Naive thymus-derived CD4-positive, alpha-beta T cell (primary cell): ENCODE results near the gene FGF23. TPM values are rescaled to one million over a fixed set of nuclear protein-coding genes. Genes with fewer than 3 reads are reported as not detected.

Source experiments
- ATAC-seq: fragments of 150-1000 bp; cut with Tn5 transposase; 2 replicates; pipeline ENCODE4 v1.10.0; 2021; ENCODE audit warnings: mild to moderate bottlenecking, moderate library complexity
- CTCF ChIA-PET: fragments of 350-600 bp; sonication (Branson Sonifier 250); formaldehyde crosslinking; loops from one replicate; lab custom pipeline; 2021; ENCODE audit warnings: antibody characterized with exemption; lab: Charles Lee
- POLR2A ChIA-PET: fragments of 350-600 bp; sonication (Branson Sonifier 250); formaldehyde crosslinking; loops from one replicate; lab custom pipeline; 2021; ENCODE audit warnings: antibody characterized with exemption, inconsistent platforms; lab: Charles Lee
- DNase-seq, 9 donors: peaks; one replicate each; pipeline versions ENCODE4 v3.0.0 to v3.0.0-alpha.2; 2020 to 2022; ENCODE audit warnings: mixed read lengths in 1 of 9
- H3K27ac ChIP-seq: one replicate; pipeline ENCODE4 v1.7.0; 2013; ENCODE audit warnings: mild to moderate bottlenecking, low read depth, low read length, moderate library complexity
- H3K27me3 ChIP-seq, 2 donors: one replicate each; pipeline ENCODE4 v1.7.0; 2013; ENCODE audit warnings: low read length in 2 of 2, mild to moderate bottlenecking in 2 of 2, moderate library complexity in 2 of 2; ENCODE audit not compliant: control insufficient read depth in 2 of 2, insufficient read depth in 2 of 2
- H3K36me3 ChIP-seq, 3 experiments: 1 replicate in 2 of 3; 2 replicates in 1 of 3; pipeline ENCODE4 v1.7.0; 2013; ENCODE audit warnings: low read length in 3 of 3, mild to moderate bottlenecking in 3 of 3, moderate library complexity in 1 of 3; ENCODE audit not compliant: insufficient read depth in 3 of 3, control insufficient read depth in 2 of 3
- H3K4me1 ChIP-seq, 2 donors: one replicate each; pipeline ENCODE4 v1.7.0; 2013; ENCODE audit warnings: low read length in 2 of 2, mild to moderate bottlenecking in 2 of 2, moderate library complexity in 1 of 2; ENCODE audit not compliant: control insufficient read depth in 2 of 2, insufficient read depth in 2 of 2
- H3K4me3 ChIP-seq: 2 replicates; pipeline ENCODE4 v1.7.0; 2013; ENCODE audit warnings: mild to moderate bottlenecking, low read length
- H3K9me3 ChIP-seq, 3 experiments: 1 replicate in 2 of 3; 2 replicates in 1 of 3; pipeline ENCODE4 v1.7.0; 2013; ENCODE audit warnings: low read length in 3 of 3; ENCODE audit not compliant: control insufficient read depth in 2 of 3
- H3K27ac Mint-ChIP-seq, 9 donors: one replicate each; pipeline ENCODE4 v1.8.0; 2020 to 2022; ENCODE audit warnings: mixed read lengths in 9 of 9, mild to moderate bottlenecking in 8 of 9, moderate library complexity in 5 of 9, inconsistent platforms in 2 of 9
- H3K27me3 Mint-ChIP-seq, 5 donors: one replicate each; pipeline ENCODE4 v1.8.0; 2021 to 2022; ENCODE audit warnings: mixed read lengths in 5 of 5, mild to moderate bottlenecking in 1 of 5
- H3K36me3 Mint-ChIP-seq, 5 donors: one replicate each; pipeline ENCODE4 v1.8.0; 2020 to 2022; ENCODE audit warnings: mixed read lengths in 5 of 5, mild to moderate bottlenecking in 3 of 5, inconsistent platforms in 1 of 5
- H3K4me1 Mint-ChIP-seq, 7 donors: one replicate each; pipeline ENCODE4 v1.8.0; 2020 to 2022; ENCODE audit warnings: mixed read lengths in 7 of 7, mild to moderate bottlenecking in 3 of 7, inconsistent platforms in 1 of 7
- H3K4me3 Mint-ChIP-seq, 10 donors: one replicate each; pipeline ENCODE4 v1.8.0; 2020 to 2022; ENCODE audit warnings: mild to moderate bottlenecking in 10 of 10, mixed read lengths in 10 of 10, moderate library complexity in 6 of 10, inconsistent platforms in 2 of 10
- H3K9me3 Mint-ChIP-seq, 11 donors: one replicate each; pipeline ENCODE4 v1.8.0; 2020 to 2022; ENCODE audit warnings: mixed read lengths in 11 of 11, mild to moderate bottlenecking in 4 of 11, inconsistent platforms in 1 of 11, moderate library complexity in 1 of 11
- intact Hi-C, 2 donors: fragments of 100-400 bp; cut with micrococcal nuclease; formaldehyde crosslinking; loops; one replicate each; pipeline ENCODE4 v1.15.1; 2023
- polyA plus RNA-seq, 2 donors: library from polyadenylated mRNA; unstranded; fragments of 300-500 nt; fragmentation: Illumina TruSeq; gene quantifications; one replicate each; pipeline ENCODE4 v1.2.3, GENCODE V29; 2021
- total RNA-seq, 6 experiments: library from RNA in 5 of 6; stranded (reverse) in 5 of 6; gene quantifications; 1 replicate in 5 of 6; 2 replicates in 1 of 6; pipeline ENCODE4 v1.2.3 and lab custom pipeline; 2021 to 2026

FGF23 gene
- total and polyA plus RNA-seq, 7 experiments from 2014 or later, result not detected

- no peak for ATAC-seq
- Histone ChIP-seq H3K27me3 (no peaks in the 10 kb centered on the region), H3K4me3 (no peak overlapping the region), H3K4me1 (no peaks in the 10 kb centered on the region), H3K27ac (no peak overlapping the region), H3K9me3 (no peaks in the 10 kb centered on the region), H3K36me3 (no peaks in the 10 kb centered on the region)
- CTCF ChIA-PET, result no interaction called here
- H3K4me3 Mint-ChIP-seq, result no peak overlapping the region
- H3K9me3 Mint-ChIP-seq, result no peaks in the 10 kb centered on the region
- POLR2A ChIA-PET, result no interaction called here
- no peaks in the 10 kb centered on the region for H3K36me3 Mint-ChIP-seq
- H3K4me1 Mint-ChIP-seq, result peaks cover 0 to 3% (median 0%) of the 10 kb centered on the region in 7 donors
- peaks cover 0 to 39% (median 3%) of the 10 kb centered on the region in 5 donors for H3K27me3 Mint-ChIP-seq
- DNase-seq, result no peak
- intact Hi-C loops, result no loop called here
- H3K27ac Mint-ChIP-seq, result no peak overlapping the region
These were observed 8.5 kb upstream of the FGF23 start for GRCh38 chr12:4388032-4388431.

GRCh38 chr12:4387607-4388006 lies 8.1 kb upstream of the FGF23 start:
- no peak overlapping the region for H3K27ac Mint-ChIP-seq
- H3K4me3 ChIP-seq, result no peak overlapping the region
- no peaks in the 10 kb centered on the region for H3K4me1 ChIP-seq
- H3K9me3 Mint-ChIP-seq, result no peaks in the 10 kb centered on the region
- H3K27me3 ChIP-seq, result no peaks in the 10 kb centered on the region
- H3K4me1 Mint-ChIP-seq, result peaks cover 0 to 3% (median 0%) of the 10 kb centered on the region in 7 donors
- H3K27ac ChIP-seq, result no peak overlapping the region
- H3K4me3 Mint-ChIP-seq, result no peak overlapping the region
- ChIA-PET POLR2A (no interaction called here), CTCF (no interaction called here)
- no peaks in the 10 kb centered on the region for H3K9me3 ChIP-seq
- intact Hi-C loops, result no loop called here
- peaks cover 0 to 35% (median 0%) of the 10 kb centered on the region in 5 donors for H3K27me3 Mint-ChIP-seq
- DNase-seq (no peak), ATAC-seq (no peak)
- no peaks in the 10 kb centered on the region for H3K36me3 Mint-ChIP-seq
- no peaks in the 10 kb centered on the region for H3K36me3 ChIP-seq

- intact Hi-C loops, result no loop called here
- ChIA-PET POLR2A (no interaction called here), CTCF (no interaction called here)
- H3K27me3 ChIP-seq, result no peaks in the 10 kb centered on the region
- H3K4me3 ChIP-seq, result no peak overlapping the region
- ATAC-seq, result no peak
- Mint-ChIP-seq H3K27me3 (peaks cover 0 to 30% (median 0%) of the 10 kb centered on the region in 5 donors), H3K4me1 (no peaks in the 10 kb centered on the region), H3K9me3 (no peaks in the 10 kb centered on the region), H3K27ac (no peak overlapping the region), H3K36me3 (no peaks in the 10 kb centered on the region), H3K4me3 (no peak overlapping the region)
- H3K36me3 ChIP-seq, result no peaks in the 10 kb centered on the region
- H3K27ac ChIP-seq, result no peak overlapping the region
- H3K4me1 ChIP-seq, result no peaks in the 10 kb centered on the region
- H3K9me3 ChIP-seq, result no peaks in the 10 kb centered on the region
- DNase-seq, result no peak
These were observed 7.3 kb upstream of the FGF23 start for GRCh38 chr12:4386801-4387200.

GRCh38 chr12:4383304-4383865 lies 3.9 kb upstream of the FGF23 start:
- no peaks in the 10 kb centered on the region for H3K36me3 Mint-ChIP-seq
- H3K4me3 ChIP-seq, result no peak overlapping the region
- peaks cover 0 to 50% (median 9%) of the 10 kb centered on the region in 5 donors for H3K27me3 Mint-ChIP-seq
- ChIA-PET CTCF (no interaction called here), POLR2A (no interaction called here)
- intact Hi-C loops, result no loop called here
- no peak overlapping the region for H3K27ac ChIP-seq
- DNase-seq, result no peak
- H3K4me1 Mint-ChIP-seq, result peaks cover 0 to 2% (median 0%) of the 10 kb centered on the region in 7 donors
- no peak for ATAC-seq
- no peaks in the 10 kb centered on the region for H3K27me3 ChIP-seq
- H3K4me1 ChIP-seq, result no peaks in the 10 kb centered on the region
- H3K4me3 Mint-ChIP-seq, result no peak overlapping the region
- H3K9me3 Mint-ChIP-seq, result no peaks in the 10 kb centered on the region
- no peaks in the 10 kb centered on the region for H3K9me3 ChIP-seq
- H3K36me3 ChIP-seq, result no peaks in the 10 kb centered on the region
- H3K27ac Mint-ChIP-seq, result no peak overlapping the region

GRCh38 chr12:4380332-4380731 lies 820 bp upstream of the FGF23 start:
- CTCF ChIA-PET, result interaction anchor here (1.7 kb wide), 1 partner anchor 147 kb away, joined by 3 read pairs; no protein-coding TSS in a partner anchor
- Mint-ChIP-seq H3K36me3 (no peaks in the 10 kb centered on the region), H3K4me1 (peaks cover 0 to 2% (median 0%) of the 10 kb centered on the region in 7 donors), H3K27ac (no peak overlapping the region), H3K4me3 (no peak overlapping the region), H3K27me3 (peaks cover 0 to 55% (median 10%) of the 10 kb centered on the region in 5 donors), H3K9me3 (no peaks in the 10 kb centered on the region)
- DNase-seq (no peak), ATAC-seq (no peak)
- Histone ChIP-seq H3K9me3 (no peaks in the 10 kb centered on the region), H3K27me3 (no peaks in the 10 kb centered on the region), H3K27ac (no peak overlapping the region), H3K4me1 (no peaks in the 10 kb centered on the region), H3K36me3 (no peaks in the 10 kb centered on the region), H3K4me3 (no peak overlapping the region)
- POLR2A ChIA-PET, result no interaction called here
- intact Hi-C loops, result no loop called here

- Histone ChIP-seq H3K27ac (no peak overlapping the region), H3K27me3 (no peaks in the 10 kb centered on the region), H3K36me3 (no peaks in the 10 kb centered on the region), H3K4me3 (no peak overlapping the region), H3K9me3 (no peaks in the 10 kb centered on the region), H3K4me1 (no peaks in the 10 kb centered on the region)
- Mint-ChIP-seq H3K27ac (no peak overlapping the region), H3K4me1 (peaks cover 0 to 3% (median 0%) of the 10 kb centered on the region in 7 donors), H3K4me3 (no peak overlapping the region), H3K9me3 (no peaks in the 10 kb centered on the region), H3K27me3 (peaks cover 6 to 60% (median 20%) of the 10 kb centered on the region in 5 donors), H3K36me3 (no peaks in the 10 kb centered on the region)
- ChIA-PET POLR2A (interaction anchor here (0.7 kb wide), 1 partner anchor 379 kb away, joined by 3 read pairs; no protein-coding TSS in a partner anchor), CTCF (no interaction called here)
- ATAC-seq (no peak), DNase-seq (no peak)
- intact Hi-C loops, result no loop called here
These were observed 740 bp downstream of the FGF23 start for GRCh38 chr12:4378772-4379171.

GRCh38 chr12:4375449-4375848 lies 4.1 kb downstream of the FGF23 start:
- Histone ChIP-seq H3K4me3 (no peak overlapping the region), H3K9me3 (no peaks in the 10 kb centered on the region), H3K36me3 (no peaks in the 10 kb centered on the region), H3K4me1 (no peaks in the 10 kb centered on the region), H3K27me3 (no peaks in the 10 kb centered on the region), H3K27ac (no peak overlapping the region)
- peaks cover 11 to 59% (median 28%) of the 10 kb centered on the region in 5 donors for H3K27me3 Mint-ChIP-seq
- no peak for ATAC-seq
- H3K36me3 Mint-ChIP-seq, result no peaks in the 10 kb centered on the region
- H3K4me1 Mint-ChIP-seq, result peaks cover 0 to 4% (median 0%) of the 10 kb centered on the region in 7 donors
- no peak overlapping the region for H3K4me3 Mint-ChIP-seq
- no peak for DNase-seq
- POLR2A ChIA-PET, result no interaction called here
- intact Hi-C loops, result no loop called here
- CTCF ChIA-PET, result interaction anchor here (1.0 kb wide), 1 partner anchor 25 kb away, joined by 3 read pairs; no protein-coding TSS in a partner anchor
- no peaks in the 10 kb centered on the region for H3K9me3 Mint-ChIP-seq
- H3K27ac Mint-ChIP-seq, result no peak overlapping the region
